ENCODE measurements around the gene ALX3. TPM values are rescaled to one million over a fixed set of nuclear protein-coding genes. Genes with fewer than 3 reads are reported as not detected.

The ALX3 gene
- total RNA-seq, 4 donors from 2014 or later, result not detected

GRCh38 chr1:110088739-110089316 lies 18.4 kb upstream of the ALX3 start:
- no peaks in the 10 kb centered on the region for H3K9me3 ChIP-seq
- no peak overlapping the region for H3K4me3 ChIP-seq
- DNase-seq (ENCODE audit: low spot score in 2 of 2), result no peak
- H3K4me1 ChIP-seq, result peaks cover 0 to 3% (median under 1%) of the 10 kb centered on the region in 4 donors
- no peaks in the 10 kb centered on the region for H3K36me3 ChIP-seq
- WGBS, 2 donors, result 80 to 89% methylated on average over 6 to 9 of the region's 10 CpGs
- no peak overlapping the region for H3K27ac ChIP-seq
- TF ChIP-seq POLR2A (IDR thresholded peaks at IDR 0.05) (no peak), EP300 (IDR thresholded peaks at IDR 0.05) (no peak)
- TF ChIP-seq, protein P1, sequence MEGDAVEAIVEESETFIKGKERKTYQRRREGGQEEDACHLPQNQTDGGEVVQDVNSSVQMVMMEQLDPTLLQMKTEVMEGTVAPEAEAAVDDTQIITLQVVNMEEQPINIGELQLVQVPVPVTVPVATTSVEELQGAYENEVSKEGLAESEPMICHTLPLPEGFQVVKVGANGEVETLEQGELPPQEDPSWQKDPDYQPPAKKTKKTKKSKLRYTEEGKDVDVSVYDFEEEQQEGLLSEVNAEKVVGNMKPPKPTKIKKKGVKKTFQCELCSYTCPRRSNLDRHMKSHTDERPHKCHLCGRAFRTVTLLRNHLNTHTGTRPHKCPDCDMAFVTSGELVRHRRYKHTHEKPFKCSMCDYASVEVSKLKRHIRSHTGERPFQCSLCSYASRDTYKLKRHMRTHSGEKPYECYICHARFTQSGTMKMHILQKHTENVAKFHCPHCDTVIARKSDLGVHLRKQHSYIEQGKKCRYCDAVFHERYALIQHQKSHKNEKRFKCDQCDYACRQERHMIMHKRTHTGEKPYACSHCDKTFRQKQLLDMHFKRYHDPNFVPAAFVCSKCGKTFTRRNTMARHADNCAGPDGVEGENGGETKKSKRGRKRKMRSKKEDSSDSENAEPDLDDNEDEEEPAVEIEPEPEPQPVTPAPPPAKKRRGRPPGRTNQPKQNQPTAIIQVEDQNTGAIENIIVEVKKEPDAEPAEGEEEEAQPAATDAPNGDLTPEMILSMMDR (IDR thresholded peaks at IDR 0.05), result no peak
- H3K27me3 ChIP-seq, result peaks cover 0 to 6% of the 10 kb centered on the region in 2 donors

GRCh38 chr1:110087812-110088738 lies 17.6 kb upstream of the ALX3 start:
- Histone ChIP-seq H3K27ac (no peak overlapping the region), H3K4me3 (no peak overlapping the region), H3K36me3 (no peaks in the 10 kb centered on the region), H3K4me1 (peaks cover 0 to 10% (median 4%) of the 10 kb centered on the region in 4 donors), H3K9me3 (no peaks in the 10 kb centered on the region), H3K27me3 (peaks cover 0 to 11% of the 10 kb centered on the region in 2 donors)
- peak; percentile 30 to 85 for DNase-seq (ENCODE audit: low spot score in 2 of 2)
- TF ChIP-seq, protein P1 (IDR thresholded peaks at IDR 0.05), result peak; percentile 63 to 71 (median 64)
- no peak for TF ChIP-seq EP300 (IDR thresholded peaks at IDR 0.05)
- 53 to 56% methylated on average over 15 of the region's 15 CpGs for WGBS, 2 donors

DNA sequence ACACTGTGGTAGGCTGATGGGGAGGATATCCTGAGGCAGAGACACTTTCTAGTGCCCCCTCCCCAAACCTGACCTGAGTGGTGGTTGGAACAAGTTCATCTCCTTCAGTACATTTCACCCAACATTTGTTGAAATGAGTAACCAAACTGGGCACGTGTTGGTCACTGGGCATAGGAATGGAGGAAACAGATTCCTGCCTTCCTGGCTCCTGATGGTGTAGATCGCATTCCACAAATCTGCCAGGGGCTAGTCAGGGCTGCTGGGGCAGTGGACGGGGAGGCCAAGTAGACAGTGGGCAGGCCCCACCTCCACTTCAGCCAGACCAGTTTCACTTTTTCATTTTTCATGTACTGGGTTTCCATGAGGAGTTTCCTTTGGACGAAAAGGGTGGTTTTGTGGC lies 16.5 kb upstream of the ALX3 start:
- H3K27me3 ChIP-seq, result peaks cover 0 to 17% of the 10 kb centered on the region in 2 donors
- H3K4me3 ChIP-seq, result no peak overlapping the region
- 77 to 81% methylated on average over 4 of the region's 4 CpGs for WGBS, 2 donors
- no peak for DNase-seq (ENCODE audit: low spot score in 2 of 2)
- H3K9me3 ChIP-seq, result no peaks in the 10 kb centered on the region
- H3K4me1 ChIP-seq, result peaks cover 0 to 13% (median 5%) of the 10 kb centered on the region in 4 donors
- no peak overlapping the region for H3K27ac ChIP-seq
- TF ChIP-seq, protein P1 (IDR thresholded peaks at IDR 0.05), result no peak
- no peak for TF ChIP-seq POLR2A (IDR thresholded peaks at IDR 0.05)
- TF ChIP-seq EP300 (IDR thresholded peaks at IDR 0.05), result no peak
- no peaks in the 10 kb centered on the region for H3K36me3 ChIP-seq

DNA sequence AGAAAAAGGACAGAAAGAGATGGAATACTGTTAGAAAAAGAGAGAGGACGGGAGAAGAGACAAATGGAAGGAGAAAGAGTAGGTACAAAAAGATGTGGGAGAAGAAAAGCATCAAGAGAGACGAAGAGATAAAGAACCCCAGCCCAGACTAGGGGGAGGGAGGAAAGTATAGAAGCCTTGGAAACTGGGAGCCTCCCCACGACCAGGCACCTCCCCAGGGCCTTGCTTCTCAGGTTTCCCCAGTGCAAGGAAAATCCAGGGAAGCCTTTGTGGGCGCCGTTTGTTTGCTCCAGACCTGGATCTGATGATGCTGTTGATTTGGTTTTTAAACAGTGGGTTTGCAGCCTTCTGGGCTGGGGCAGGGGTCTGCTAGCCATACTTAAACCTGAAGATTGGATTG lies 15.2 kb upstream of the ALX3 start:
- Histone ChIP-seq H3K4me3 (no peak overlapping the region), H3K27ac (no peak overlapping the region), H3K36me3 (no peaks in the 10 kb centered on the region), H3K4me1 (peaks cover 0 to 13% (median 5%) of the 10 kb centered on the region in 4 donors), H3K27me3 (peaks cover 0 to 17% of the 10 kb centered on the region in 2 donors), H3K9me3 (no peaks in the 10 kb centered on the region)
- no peak for DNase-seq (ENCODE audit: low spot score in 2 of 2)
- 70 to 84% methylated on average over 5 of the region's 5 CpGs for WGBS, 2 donors
- no peak for TF ChIP-seq EP300 (IDR thresholded peaks at IDR 0.05)
- TF ChIP-seq, protein P1 (IDR thresholded peaks at IDR 0.05), result no peak

Measured in tibial nerve (tissue), 4 donors.